ENCODE data around the gene PITRM1.

The PITRM1 gene

DNA sequence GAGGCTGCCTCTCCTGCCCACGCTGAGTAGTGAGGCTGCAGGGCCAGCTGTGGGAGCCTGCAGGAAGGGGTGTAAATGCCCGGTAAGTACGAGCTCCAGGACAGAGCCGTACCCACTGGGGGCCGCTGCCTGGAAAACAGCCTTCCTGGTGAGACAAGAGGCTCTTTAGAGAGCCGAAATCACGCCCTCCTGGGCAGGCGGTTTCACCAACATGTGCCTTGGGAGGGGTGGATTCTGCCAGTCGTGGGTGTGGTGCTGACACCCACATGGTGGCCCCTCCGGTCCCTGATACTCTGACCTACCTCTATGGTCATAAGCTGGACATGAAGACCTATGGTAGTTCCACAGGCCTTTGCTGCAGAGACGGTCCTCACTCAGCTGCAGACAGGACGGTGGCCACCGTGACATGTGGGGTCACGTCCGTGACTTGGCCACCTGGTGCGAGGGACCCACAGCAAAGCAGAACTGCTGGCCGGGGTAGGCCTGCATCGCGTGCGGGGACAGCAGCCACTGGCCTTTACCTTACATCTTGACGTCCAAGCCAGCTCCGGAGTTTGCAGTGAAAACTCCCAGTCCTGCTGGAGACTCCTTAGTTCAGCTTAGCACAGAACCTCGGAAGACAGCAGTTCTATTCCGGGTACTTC is 46.9 kb downstream of the PITRM1 start:
- in situ Hi-C loops (cut with MboI; ENCODE audit: low sequenced_read_pairs, unreplicated experiment): no loop called here
- TF ChIP-seq, protein P1, sequence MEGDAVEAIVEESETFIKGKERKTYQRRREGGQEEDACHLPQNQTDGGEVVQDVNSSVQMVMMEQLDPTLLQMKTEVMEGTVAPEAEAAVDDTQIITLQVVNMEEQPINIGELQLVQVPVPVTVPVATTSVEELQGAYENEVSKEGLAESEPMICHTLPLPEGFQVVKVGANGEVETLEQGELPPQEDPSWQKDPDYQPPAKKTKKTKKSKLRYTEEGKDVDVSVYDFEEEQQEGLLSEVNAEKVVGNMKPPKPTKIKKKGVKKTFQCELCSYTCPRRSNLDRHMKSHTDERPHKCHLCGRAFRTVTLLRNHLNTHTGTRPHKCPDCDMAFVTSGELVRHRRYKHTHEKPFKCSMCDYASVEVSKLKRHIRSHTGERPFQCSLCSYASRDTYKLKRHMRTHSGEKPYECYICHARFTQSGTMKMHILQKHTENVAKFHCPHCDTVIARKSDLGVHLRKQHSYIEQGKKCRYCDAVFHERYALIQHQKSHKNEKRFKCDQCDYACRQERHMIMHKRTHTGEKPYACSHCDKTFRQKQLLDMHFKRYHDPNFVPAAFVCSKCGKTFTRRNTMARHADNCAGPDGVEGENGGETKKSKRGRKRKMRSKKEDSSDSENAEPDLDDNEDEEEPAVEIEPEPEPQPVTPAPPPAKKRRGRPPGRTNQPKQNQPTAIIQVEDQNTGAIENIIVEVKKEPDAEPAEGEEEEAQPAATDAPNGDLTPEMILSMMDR (IDR thresholded peaks at IDR 0.05; ENCODE audit: borderline replicate concordance, control extremely low read depth, extremely low read depth, insufficient read depth, missing control alignments): no peak
- DNase-seq (ENCODE audit: low spot score): no peak

DNA sequence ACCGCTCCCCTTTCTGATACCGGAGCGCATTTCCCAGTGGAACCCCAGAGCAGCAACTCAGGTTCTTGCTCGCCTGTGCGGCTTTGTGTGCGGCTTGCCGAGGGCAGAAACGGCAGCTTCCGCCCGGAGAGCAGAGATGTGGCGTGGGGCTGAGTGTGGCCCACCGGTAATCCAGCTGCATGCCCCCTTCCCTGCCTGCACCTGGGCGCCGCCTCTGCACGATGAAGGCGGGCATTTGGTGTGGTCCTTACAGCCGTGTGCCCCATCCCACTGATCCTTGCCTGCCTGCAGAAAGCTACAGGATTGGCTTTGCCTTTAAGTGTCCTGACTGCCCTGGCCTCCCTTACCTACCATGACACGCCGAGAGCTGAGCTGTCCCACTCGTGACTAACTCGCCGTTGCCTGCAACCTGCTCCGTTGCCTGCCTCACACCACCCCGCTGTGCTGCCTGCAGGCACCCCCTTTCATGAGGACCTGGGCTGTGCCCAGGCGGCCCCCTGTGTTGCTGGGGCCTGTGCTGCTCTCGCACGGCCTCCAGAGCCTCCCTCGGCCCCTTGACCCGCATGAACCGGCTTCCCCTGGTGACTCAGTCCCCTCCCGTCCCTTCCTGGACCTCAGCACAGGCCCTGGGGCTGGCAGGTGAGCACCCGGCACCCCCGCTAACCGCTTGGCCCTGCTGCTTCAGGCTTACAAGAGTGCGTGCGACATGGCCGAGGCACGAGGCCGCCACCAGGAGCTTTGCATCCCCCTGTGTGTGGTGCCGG is 48.0 kb downstream of the PITRM1 start:
- TF ChIP-seq, protein P1 (IDR thresholded peaks at IDR 0.05; ENCODE audit: borderline replicate concordance, control extremely low read depth, extremely low read depth, insufficient read depth, missing control alignments): no peak
- in situ Hi-C loops (cut with MboI; ENCODE audit: low sequenced_read_pairs, unreplicated experiment): no loop called here
- no peak for DNase-seq (ENCODE audit: low spot score)

DNA sequence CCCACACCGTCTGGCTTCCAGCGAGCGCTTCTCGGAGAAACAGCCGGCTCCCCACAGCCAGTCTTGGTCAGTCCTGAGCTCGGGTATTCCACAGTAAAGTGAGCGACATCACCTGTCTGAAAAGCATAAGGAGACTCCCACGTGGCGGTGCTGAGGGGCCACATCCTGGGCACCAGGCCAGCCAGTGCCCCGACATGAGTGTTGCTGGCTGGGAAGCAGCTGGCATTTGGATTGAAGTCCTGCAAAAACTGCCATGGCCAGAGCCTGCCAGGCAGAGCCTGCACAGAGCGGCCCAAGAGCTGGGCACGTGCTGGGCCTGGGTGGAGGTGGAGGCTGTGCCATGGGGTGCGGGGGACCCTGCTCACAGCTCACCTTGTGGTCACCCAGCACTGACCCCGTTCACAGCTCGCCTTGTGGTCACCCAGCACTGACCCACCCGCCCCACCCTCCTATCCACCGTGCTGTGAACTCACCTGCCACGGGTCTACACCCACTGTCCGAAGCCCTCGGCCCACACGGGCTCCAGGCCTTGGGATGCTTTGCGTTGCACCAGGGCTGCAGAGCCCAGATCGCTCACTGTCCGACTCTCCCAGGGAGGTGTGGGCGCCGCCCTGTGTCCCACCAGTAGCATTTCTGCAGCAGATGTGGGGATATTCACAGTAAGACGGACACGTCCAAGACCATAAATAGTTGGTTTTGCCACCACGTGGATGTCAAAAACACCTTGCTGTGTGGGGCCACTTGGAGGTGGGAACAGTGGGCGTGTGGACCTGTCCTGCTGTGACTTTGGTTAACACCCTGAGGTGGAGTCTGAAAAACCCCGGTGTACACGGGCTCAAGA is 48.8 kb downstream of the PITRM1 start:
- TF ChIP-seq, protein P1 (IDR thresholded peaks at IDR 0.05; ENCODE audit: borderline replicate concordance, control extremely low read depth, extremely low read depth, insufficient read depth, missing control alignments): no peak
- DNase-seq (ENCODE audit: low spot score): no peak

DNA sequence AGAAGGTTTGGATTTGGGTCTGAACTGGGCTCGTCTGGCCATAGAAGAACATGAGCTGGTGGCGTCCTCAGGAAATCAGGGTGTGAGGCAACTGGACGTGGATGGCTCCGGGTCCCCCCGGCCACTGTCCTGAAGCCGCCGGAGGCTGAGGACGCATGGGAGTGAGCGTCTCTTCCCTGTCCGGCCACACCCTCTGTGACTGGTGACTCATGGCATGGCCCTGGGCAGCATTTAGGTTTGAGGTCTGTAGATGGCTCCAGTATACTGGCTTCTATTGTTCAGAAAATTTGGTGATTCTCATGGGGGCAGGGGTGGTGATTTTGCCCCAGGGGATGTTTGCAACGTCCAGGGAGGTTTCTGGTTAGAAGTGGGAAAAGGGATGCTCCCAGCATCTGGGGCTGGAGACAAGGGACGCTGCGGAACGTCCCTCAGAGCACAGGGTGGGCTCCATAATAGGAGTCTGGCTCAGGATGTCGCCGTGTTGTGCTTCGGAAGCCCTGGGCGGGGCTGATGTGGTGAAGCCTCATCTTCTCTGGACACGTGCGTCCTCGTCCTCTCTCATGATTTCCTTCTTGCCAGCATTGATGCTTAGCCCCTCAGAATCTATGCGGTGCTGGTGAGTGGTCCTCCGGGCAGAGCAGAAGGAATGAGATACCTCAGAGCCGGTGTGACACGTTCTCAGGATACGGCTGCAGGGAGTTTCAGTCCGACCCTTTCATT is 49.9 kb downstream of the PITRM1 start:
- in situ Hi-C loops (cut with MboI; ENCODE audit: low sequenced_read_pairs, unreplicated experiment): no loop called here
- no peak for DNase-seq (ENCODE audit: low spot score)
- TF ChIP-seq, protein P1 (IDR thresholded peaks at IDR 0.05; ENCODE audit: borderline replicate concordance, control extremely low read depth, extremely low read depth, insufficient read depth, missing control alignments): no peak

More for the DNA sequence above, 48.8 kb downstream of the PITRM1 start:
- in situ Hi-C loops (cut with MboI; ENCODE audit: low sequenced_read_pairs, unreplicated experiment): no loop called here

DNA sequence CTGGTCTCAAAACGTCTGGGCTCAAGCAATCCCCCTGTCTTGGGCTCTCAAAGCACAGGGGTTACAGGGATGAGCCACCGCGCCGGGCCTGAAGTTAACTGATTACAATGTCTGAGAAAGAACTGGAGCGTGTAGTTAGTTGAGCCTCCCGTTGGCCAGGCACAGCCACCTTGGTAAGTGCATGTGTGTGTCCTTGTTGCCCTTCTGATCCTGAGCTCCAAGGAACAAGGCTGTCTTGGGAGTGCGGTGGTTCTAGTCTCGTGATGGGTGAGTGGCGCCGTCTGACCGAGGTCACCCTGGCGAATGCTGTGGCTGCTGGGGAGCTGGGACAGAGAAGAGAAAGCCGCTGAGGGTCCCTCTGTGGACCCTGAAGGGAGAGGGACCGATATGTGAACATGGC is 50.5 kb downstream of the PITRM1 start:
- TF ChIP-seq, protein P1 (IDR thresholded peaks at IDR 0.05; ENCODE audit: borderline replicate concordance, control extremely low read depth, extremely low read depth, insufficient read depth, missing control alignments): no peak

More for the DNA sequence above, 50.5 kb downstream of the PITRM1 start:
- no peak for DNase-seq (ENCODE audit: low spot score)
- in situ Hi-C loops (cut with MboI; ENCODE audit: low sequenced_read_pairs, unreplicated experiment): no loop called here

Measured in GM13976 (cell line).